ENCODE data around the gene CARD11. TPM values are rescaled to one million over a fixed set of nuclear protein-coding genes. Genes with fewer than 3 reads are reported as not detected.

The CARD11 gene
- total RNA-seq, 2 experiments from 2014 or later = 118 to 122 TPM

GRCh38 chr7:2972835-2973161, 70.9 kb downstream of the CARD11 start:
- CTCF ChIA-PET = no interaction called here
- POLR2A ChIA-PET = interaction anchor here (1.5 kb wide), 1 partner anchor 11 kb away, joined by 5 read pairs; no protein-coding TSS in a partner anchor
- peaks cover 42% of the 10 kb centered on the region for H3K36me3 Mint-ChIP-seq (ENCODE audit: low read depth)
- Histone ChIP-seq H3K27me3 (ENCODE audit: control insufficient read depth in 1 of 2, insufficient read depth in 2 of 2, low read length in 2 of 2) (no peaks in the 10 kb centered on the region), H3K9me3 (ENCODE audit: control insufficient read depth in 1 of 2, insufficient read depth in 1 of 2, low read length in 2 of 2) (peaks cover 5 to 11% of the 10 kb centered on the region in 2 experiments), H3K27ac (ENCODE audit: low read depth in 1 of 2, low read length in 2 of 2) (no peak overlapping the region), H3K36me3 (ENCODE audit: insufficient read depth, low read length) (peaks cover 45% of the 10 kb centered on the region), H3K4me3 (ENCODE audit: low read length) (no peak overlapping the region), H3K4me1 (ENCODE audit: insufficient read depth, low read length) (peaks cover 11% of the 10 kb centered on the region)
- peak overlapping the region; percentile 66 for H3K27ac Mint-ChIP-seq
- no peak for ATAC-seq (ENCODE audit: poor library complexity)
- H3K4me1 Mint-ChIP-seq (ENCODE audit: low read depth) = peaks cover 19% of the 10 kb centered on the region
- peak in 1 of 14 experiments; percentile 21 for DNase-seq
- H3K27me3 Mint-ChIP-seq = no peaks in the 10 kb centered on the region
- TF ChIP-seq CTCF (IDR thresholded peaks at IDR 0.05) = no peak
- H3K4me3 Mint-ChIP-seq = no peak overlapping the region
- no peaks in the 10 kb centered on the region for H3K9me3 Mint-ChIP-seq
- intact Hi-C loops (cut with DNase I, micrococcal nuclease) = no loop called here

- Histone ChIP-seq H3K36me3 (ENCODE audit: insufficient read depth, low read length) (peaks cover 48% of the 10 kb centered on the region), H3K4me1 (ENCODE audit: insufficient read depth, low read length) (peaks cover 11% of the 10 kb centered on the region), H3K27me3 (ENCODE audit: control insufficient read depth in 1 of 2, insufficient read depth in 2 of 2, low read length in 2 of 2) (no peaks in the 10 kb centered on the region), H3K27ac (ENCODE audit: low read depth in 1 of 2, low read length in 2 of 2) (no peak overlapping the region), H3K4me3 (ENCODE audit: low read length) (no peak overlapping the region), H3K9me3 (ENCODE audit: control insufficient read depth in 1 of 2, insufficient read depth in 1 of 2, low read length in 2 of 2) (peaks cover 5 to 17% of the 10 kb centered on the region in 2 experiments)
- TF ChIP-seq CTCF (IDR thresholded peaks at IDR 0.05) = no peak
- no peak for ATAC-seq (ENCODE audit: poor library complexity)
- Mint-ChIP-seq H3K36me3 (ENCODE audit: low read depth) (peaks cover 48% of the 10 kb centered on the region), H3K27ac (peak overlapping the region; percentile 66), H3K4me3 (no peak overlapping the region), H3K4me1 (ENCODE audit: low read depth) (peaks cover 19% of the 10 kb centered on the region), H3K27me3 (no peaks in the 10 kb centered on the region), H3K9me3 (no peaks in the 10 kb centered on the region)
- ChIA-PET POLR2A (interaction anchor here (1.1 to 1.5 kb wide), 2 partner anchors 11 to 12 kb away, joined by 3 to 5 read pairs; no protein-coding TSS in a partner anchor), CTCF (no interaction called here)
- intact Hi-C loops (cut with DNase I, micrococcal nuclease) = no loop called here
- DNase-seq = peak in 1 of 14 experiments; percentile 6
Observed at GRCh38 chr7:2971914-2972834, 71.5 kb downstream of the CARD11 start.

- Mint-ChIP-seq H3K36me3 (ENCODE audit: low read depth) (peaks cover 57% of the 10 kb centered on the region), H3K27ac (peak overlapping the region; percentile 49), H3K4me3 (no peak overlapping the region), H3K27me3 (no peaks in the 10 kb centered on the region), H3K9me3 (peaks cover 6% of the 10 kb centered on the region), H3K4me1 (ENCODE audit: low read depth) (peaks cover 19% of the 10 kb centered on the region)
- intact Hi-C loops (cut with DNase I, micrococcal nuclease) = no loop called here
- ChIA-PET POLR2A (interaction anchor here (1.1 kb wide), 1 partner anchor 12 kb away, joined by 3 read pairs; no protein-coding TSS in a partner anchor), CTCF (no interaction called here)
- peaks cover 58% of the 10 kb centered on the region for H3K36me3 ChIP-seq (ENCODE audit: insufficient read depth, low read length)
- DNase-seq (no peak), ATAC-seq (ENCODE audit: poor library complexity) (no peak)
- no peaks in the 10 kb centered on the region for H3K27me3 ChIP-seq (ENCODE audit: control insufficient read depth in 1 of 2, insufficient read depth in 2 of 2, low read length in 2 of 2)
- H3K4me3 ChIP-seq (ENCODE audit: low read length) = no peak overlapping the region
- H3K27ac ChIP-seq (ENCODE audit: low read depth in 1 of 2, low read length in 2 of 2) = no peak overlapping the region
- TF ChIP-seq CTCF (IDR thresholded peaks at IDR 0.05) = no peak
- H3K4me1 ChIP-seq (ENCODE audit: insufficient read depth, low read length) = peaks cover 11% of the 10 kb centered on the region
- peaks cover 16 to 27% of the 10 kb centered on the region in 2 experiments for H3K9me3 ChIP-seq (ENCODE audit: control insufficient read depth in 1 of 2, insufficient read depth in 1 of 2, low read length in 2 of 2)
Observed at GRCh38 chr7:2970861-2971260, 72.8 kb downstream of the CARD11 start.

Measured in CD4-positive, alpha-beta T cell (primary cell).